Measurements from ENCODE around the gene TRMT61A. TPM values are rescaled to one million over a fixed set of nuclear protein-coding genes. Genes with fewer than 3 reads are reported as not detected.

TRMT61A gene
- total and polyA plus RNA-seq, 2 donors from 2014 or later = 11.9 to 16.0 TPM

GRCh38 chr14:103568952-103569351, 40.0 kb downstream of the TRMT61A start:
- FAIRE-seq (no peak), DNase-seq (peak in 2 of 5 donors; percentile 21 to 29)
- no peak for TF ChIP-seq CTCF (IDR thresholded peaks at IDR 0.05; ENCODE audit: borderline replicate concordance, extremely low read depth, insufficient read depth)
- Histone ChIP-seq H3K4me3 (ENCODE audit: low read length in 3 of 3) (no peak overlapping the region), H3K9ac (ENCODE audit: low read length in 3 of 3) (no peak overlapping the region), H3K27me3 (ENCODE audit: control insufficient read depth, insufficient read depth, low read length) (no peaks in the 10 kb centered on the region), H3K4me1 (ENCODE audit: control insufficient read depth in 2 of 3, insufficient read depth in 2 of 3, low read depth in 1 of 3, low read length in 3 of 3) (peaks cover 0 to 8% (median 3%) of the 10 kb centered on the region in 3 donors), H3K9me3 (ENCODE audit: control insufficient read depth in 2 of 3, insufficient read depth in 1 of 3, low read length in 3 of 3) (no peaks in the 10 kb centered on the region), H3K36me3 (ENCODE audit: control insufficient read depth in 2 of 3, insufficient read depth in 3 of 3, low read length in 3 of 3) (no peaks in the 10 kb centered on the region), H3K27ac (ENCODE audit: low read depth in 2 of 2, low read length in 2 of 2) (no peak overlapping the region)
- intact Hi-C loops (cut with DNase I) = no loop called here

DNA sequence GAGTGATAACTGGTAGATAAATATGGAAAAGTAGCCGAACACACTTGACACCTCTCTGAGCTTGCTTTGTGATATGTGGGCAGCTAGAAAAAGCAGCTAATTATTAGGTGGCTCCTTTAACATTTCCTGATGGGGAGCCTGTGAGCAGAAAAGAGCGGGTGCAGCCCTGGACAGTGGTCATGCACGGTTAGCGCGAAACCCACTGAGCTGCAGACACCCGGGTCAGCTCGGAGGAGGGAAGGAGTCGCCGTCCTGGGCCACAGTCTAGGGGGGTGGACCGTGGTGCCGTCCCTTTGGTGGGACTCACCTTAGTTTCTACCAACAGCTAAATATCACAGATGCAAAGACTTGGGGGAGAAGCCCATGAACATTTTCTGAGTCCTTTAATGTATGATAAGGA, 40.4 kb downstream of the TRMT61A start:
- H3K9ac ChIP-seq (ENCODE audit: low read length in 3 of 3) = no peak overlapping the region
- H3K36me3 ChIP-seq (ENCODE audit: control insufficient read depth in 2 of 3, insufficient read depth in 3 of 3, low read length in 3 of 3) = peaks cover 0 to under 1% (median 0%) of the 10 kb centered on the region in 3 donors
- H3K9me3 ChIP-seq (ENCODE audit: control insufficient read depth in 2 of 3, insufficient read depth in 1 of 3, low read length in 3 of 3) = no peaks in the 10 kb centered on the region
- DNase-seq (peak; percentile 53 to 70 (median 63)), FAIRE-seq (no peak)
- no peak overlapping the region for H3K4me3 ChIP-seq (ENCODE audit: low read length in 3 of 3)
- peaks cover 0 to 10% (median 3%) of the 10 kb centered on the region in 3 donors for H3K4me1 ChIP-seq (ENCODE audit: control insufficient read depth in 2 of 3, insufficient read depth in 2 of 3, low read depth in 1 of 3, low read length in 3 of 3)
- TF ChIP-seq CTCF (IDR thresholded peaks at IDR 0.05; ENCODE audit: borderline replicate concordance, extremely low read depth, insufficient read depth) = no peak
- H3K27ac ChIP-seq (ENCODE audit: low read depth in 2 of 2, low read length in 2 of 2) = no peak overlapping the region
- H3K27me3 ChIP-seq (ENCODE audit: control insufficient read depth, insufficient read depth, low read length) = no peaks in the 10 kb centered on the region
- intact Hi-C loops (cut with DNase I) = no loop called here

- Histone ChIP-seq H3K4me1 (ENCODE audit: control insufficient read depth in 2 of 3, insufficient read depth in 2 of 3, low read depth in 1 of 3, low read length in 3 of 3) (peaks cover 3 to 19% (median 11%) of the 10 kb centered on the region in 3 donors), H3K9me3 (ENCODE audit: control insufficient read depth in 2 of 3, insufficient read depth in 1 of 3, low read length in 3 of 3) (no peaks in the 10 kb centered on the region), H3K9ac (ENCODE audit: low read length in 3 of 3) (no peak overlapping the region), H3K27ac (ENCODE audit: low read depth in 2 of 2, low read length in 2 of 2) (no peak overlapping the region), H3K27me3 (ENCODE audit: control insufficient read depth, insufficient read depth, low read length) (no peaks in the 10 kb centered on the region), H3K36me3 (ENCODE audit: control insufficient read depth in 2 of 3, insufficient read depth in 3 of 3, low read length in 3 of 3) (peaks cover 5 to 10% (median 9%) of the 10 kb centered on the region in 3 donors), H3K4me3 (ENCODE audit: low read length in 3 of 3) (no peak overlapping the region)
- no peak for TF ChIP-seq CTCF (IDR thresholded peaks at IDR 0.05; ENCODE audit: borderline replicate concordance, extremely low read depth, insufficient read depth)
- DNase-seq (peak in 1 of 5 donors; percentile 55), FAIRE-seq (no peak)
- intact Hi-C loops (cut with DNase I) = no loop called here
Measured at GRCh38 chr14:103574104-103574503, 45.1 kb downstream of the TRMT61A start.

Measured in kidney (tissue), 14 donors.